GM12878 (cell line): Measurements from ENCODE around the gene SUPT4H1. TPM values are rescaled to one million over a fixed set of nuclear protein-coding genes. Genes with fewer than 3 reads are reported as not detected.

Experiments
- ATAC-seq: fragments of 200-7000 bp; cut with Tn5 transposase; 3 replicates; pipeline ENCODE4 v1.9.1; 2020; ENCODE audit warnings: mild to moderate bottlenecking, moderate library complexity
- BruUV-seq: library from RNA; stranded (reverse); fragments of 400-500 nt; replicated peaks from 2 replicates; lab custom pipeline; 2021; lab: Mats Ljungman, UMichigan
- CTCF ChIA-PET: fragments of 300-600 bp; sonication (Branson Sonifier 250); formaldehyde crosslinking; extraction: SDS; loops from one replicate; lab custom pipeline; 2021; ENCODE audit warnings: inconsistent platforms; lab: Yijun Ruan, JAX
- POLR2A ChIA-PET: fragments of 350-600 bp; formaldehyde crosslinking; extraction: SDS; loops from one replicate; lab custom pipeline; 2021; ENCODE audit warnings: inconsistent platforms; lab: Charles Lee
- RAD21 ChIA-PET: fragments of 300-600 bp; sonication (Branson Sonifier 250); formaldehyde crosslinking; loops from one replicate; lab custom pipeline; 2023; ENCODE audit warnings: antibody characterized with exemption; ENCODE audit not compliant: unreplicated experiment; lab: Charles Lee
- SMC1A ChIA-PET: fragments of 300-600 bp; sonication (Branson Sonifier 250); formaldehyde crosslinking; loops from one replicate; lab custom pipeline; 2023; ENCODE audit not compliant: unreplicated experiment, uncharacterized antibody; lab: Charles Lee
- DNase-seq: peaks from one replicate; pipeline ENCODE4 v3.0.0-alpha.2; 2011; ENCODE audit warnings: low read depth, low spot score
- FAIRE-seq: peaks from 3 replicates; lab custom pipeline; 2011; peaks lifted over from hg19 to GRCh38; lab: Jason Lieb, UNC
- H2AFZ ChIP-seq: 2 replicates; pipeline ENCODE4 v1.6.0; 2011; ENCODE audit warnings: low read depth, low read length, control low read depth; ENCODE audit not compliant: control insufficient read depth
- H3K27ac ChIP-seq: 2 replicates; pipeline ENCODE4 v1.5.1; 2011; ENCODE audit warnings: control low read depth; ENCODE audit not compliant: control insufficient read depth, insufficient read depth
- H3K27me3 ChIP-seq, 2 experiments: replicated peaks in 1 of 2; 2 replicates each; pipeline versions ENCODE4 v1.6.0 to v1.6.1; 2011; ENCODE audit warnings: low read length in 1 of 2; ENCODE audit not compliant: control insufficient read depth in 2 of 2, insufficient read depth in 2 of 2
- H3K36me3 ChIP-seq, 2 experiments: 2 replicates each; pipeline ENCODE4 v1.5.1; 2011; ENCODE audit warnings: low read length in 1 of 2; ENCODE audit not compliant: control insufficient read depth in 2 of 2, insufficient read depth in 2 of 2
- H3K4me1 ChIP-seq: 2 replicates; pipeline ENCODE4 v1.6.1; 2011; ENCODE audit warnings: mild to moderate bottlenecking, low read length, moderate library complexity, mixed read lengths; ENCODE audit not compliant: control insufficient read depth, insufficient read depth
- H3K4me2 ChIP-seq: 2 replicates; pipeline ENCODE4 v1.6.0; 2011; ENCODE audit warnings: control low read depth; ENCODE audit not compliant: control insufficient read depth, insufficient read depth
- H3K4me3 ChIP-seq: fragments of 200-600 bp; sonication (generic); 2 replicates; pipeline ENCODE4 v1.5.1; 2016
- H3K79me2 ChIP-seq: 2 replicates; pipeline ENCODE4 v1.6.0; 2011; ENCODE audit warnings: low read length; ENCODE audit not compliant: control insufficient read depth, insufficient read depth
- H3K9ac ChIP-seq: 2 replicates; pipeline ENCODE4 v1.8.0; 2011; ENCODE audit warnings: low read length, control low read depth, mixed read lengths; ENCODE audit not compliant: control insufficient read depth, insufficient read depth
- H3K9me3 ChIP-seq: replicated peaks from 3 replicates; pipeline ENCODE4 v1.5.1; 2011; ENCODE audit warnings: mild to moderate bottlenecking, low read length; ENCODE audit not compliant: control insufficient read depth, insufficient read depth
- H4K20me1 ChIP-seq: 2 replicates; pipeline ENCODE4 v1.6.0; 2011; ENCODE audit not compliant: control insufficient read depth, insufficient read depth
- BACH1 ChIP-seq: fragments of 450-650 bp; IDR thresholded peaks from 2 replicates; pipeline ENCODE4 v1.6.1; 2017; ENCODE audit warnings: mild to moderate bottlenecking, borderline replicate concordance
- FOS ChIP-seq: IDR thresholded peaks from 3 replicates; pipeline ENCODE4 v1.6.1; 2011; ENCODE audit warnings: borderline replicate concordance; ENCODE audit not compliant: insufficient read length; ENCODE audit errors: extremely low read depth
- FOXK2 ChIP-seq: fragments of 450-650 bp; IDR thresholded peaks from 2 replicates; pipeline ENCODE4 v1.6.1; 2017; ENCODE audit warnings: mild to moderate bottlenecking, moderate library complexity
- MEF2B ChIP-seq: fragments of 450-650 bp; IDR thresholded peaks from 2 replicates; pipeline ENCODE4 v1.6.1; 2018; ENCODE audit warnings: mild to moderate bottlenecking, moderate library complexity; ENCODE audit not compliant: partially characterized antibody, poor library complexity, severe bottlenecking
- RELA ChIP-seq: fragments of 450-650 bp; IDR thresholded peaks from 2 replicates; pipeline ENCODE4 v1.8.0; 2014; ENCODE audit warnings: borderline replicate concordance; ENCODE audit not compliant: partially characterized antibody
- SMC3 ChIP-seq: IDR thresholded peaks from 2 replicates; pipeline ENCODE4 v1.6.1; 2011; ENCODE audit warnings: low read length, improper control_type of control experiment, borderline replicate concordance
- YY1 ChIP-seq: IDR thresholded peaks from 2 replicates; pipeline ENCODE4 v1.6.1; 2011; ENCODE audit warnings: low read depth, mild to moderate bottlenecking, low read length
- WGBS: methylation state at CpG from one replicate; pipeline ENCODE4 v1.1.6; 2016; ENCODE audit warnings: low lambda C conversion rate; ENCODE audit not compliant: insufficient replicate concordance, insufficient coverage; ENCODE audit errors: missing lambda C conversion rate; 5-methylcytosine and 5-hydroxymethylcytosine counted together
- in situ Hi-C: fragments of 300-500 bp; cut with MboI; formaldehyde crosslinking; loops from 9 replicates; pipeline ENCODE4 v1.14.3; 2018; ENCODE audit warnings: mixed read lengths
- intact Hi-C: fragments of 100-400 bp; cut with micrococcal nuclease; formaldehyde crosslinking; loops from one replicate; pipeline ENCODE4 v1.14.2; 2022; ENCODE audit not compliant: unreplicated experiment
- polyA plus RNA-seq, 11 experiments: library from polyadenylated mRNA; depleted of rRNA in 4 of 11; unstranded in 6 of 11; stranded (reverse) in 5 of 11; fragments of >200 nt; fragmentation: Nextera tagmentation in 4 of 11; fragmentation: Illumina TruSeq in 1 of 11; extraction: Ambion mirVana in 4 of 11; extraction: Trizol in 1 of 11; gene quantifications; 1 replicate in 1 of 11; 2 replicates in 10 of 11; pipeline versions ENCODE4 v1.2.1 to v1.2.3, GENCODE V29; 2011 to 2016; ENCODE audit warnings: inconsistent platforms in 2 of 11, missing spikeins in 2 of 11, low read depth in 1 of 11
- total RNA-seq, 4 experiments: library from RNA; depleted of rRNA in 3 of 4; stranded (reverse); fragments of >200 nt in 3 of 4; fragmentation: Illumina TruSeq in 1 of 4; extraction: Trizol in 1 of 4; gene quantifications; 2 replicates each; pipeline versions ENCODE4 v1.2.1 to v1.2.3, GENCODE V29; 2013 to 2021
- TF ChIP-seq, protein P1 (sequence below): fragments of 450-650 bp; IDR thresholded peaks from 2 replicates; pipeline ENCODE4 v1.6.1; 2017; ENCODE audit warnings: antibody characterized with exemption, mild to moderate bottlenecking, moderate library complexity

Gene SUPT4H1
- total and polyA plus RNA-seq, 10 of the 15 experiments (the other 5 are each of a cell fraction or from before 2014, with no cell fraction given), result 83.8 to 293 (median 128) TPM

DNA sequence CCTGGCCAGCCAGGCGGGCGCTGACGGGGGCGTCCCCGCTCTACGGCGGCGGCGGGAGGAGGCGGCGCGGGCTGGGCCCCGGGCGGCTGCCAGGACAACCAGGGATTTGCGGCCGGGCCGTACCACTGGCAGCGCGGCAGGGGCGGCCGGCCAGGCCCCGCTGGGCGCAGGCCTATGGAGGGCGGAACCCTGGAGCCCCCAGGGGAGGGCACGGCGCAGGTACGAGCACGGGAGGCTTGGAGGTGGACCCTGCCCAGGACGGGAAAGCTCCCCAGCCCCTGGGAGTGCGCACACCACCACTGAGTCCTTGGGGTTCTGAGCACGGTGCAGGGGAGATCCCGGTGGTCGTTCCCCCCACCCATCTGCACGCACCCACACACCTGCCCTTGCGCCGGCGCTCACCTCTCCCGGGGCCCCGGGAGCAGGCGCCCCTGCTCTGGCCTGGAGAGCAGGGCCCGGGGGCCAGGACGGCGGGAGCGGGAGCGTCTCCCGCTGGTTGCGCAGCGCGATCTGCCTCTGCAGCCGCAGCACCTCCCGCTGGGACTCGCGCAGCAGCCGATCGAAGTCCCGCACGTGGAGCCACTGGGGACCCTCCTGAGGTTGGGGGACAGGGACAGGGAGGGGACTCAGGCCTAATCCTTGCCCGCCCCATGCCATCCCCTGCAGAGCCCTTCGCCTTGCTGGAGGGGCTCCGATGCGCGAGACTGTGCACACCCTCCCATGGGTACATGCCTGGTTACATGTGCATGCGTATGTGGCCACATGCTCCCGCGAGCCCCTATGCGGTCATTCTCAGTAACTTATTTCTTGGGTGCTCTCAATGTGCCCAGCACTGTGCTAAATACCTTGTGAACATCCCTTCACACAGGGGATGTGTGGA is 27.4 kb downstream of the SUPT4H1 start (continued):
- TF ChIP-seq FOS (no peak), SMC3 (no peak), BACH1 (peak; percentile 22; the same call in 1 of the 2 replicates), FOXK2 (peak; percentile 74), RELA (no peak)
- TF ChIP-seq, protein P1, sequence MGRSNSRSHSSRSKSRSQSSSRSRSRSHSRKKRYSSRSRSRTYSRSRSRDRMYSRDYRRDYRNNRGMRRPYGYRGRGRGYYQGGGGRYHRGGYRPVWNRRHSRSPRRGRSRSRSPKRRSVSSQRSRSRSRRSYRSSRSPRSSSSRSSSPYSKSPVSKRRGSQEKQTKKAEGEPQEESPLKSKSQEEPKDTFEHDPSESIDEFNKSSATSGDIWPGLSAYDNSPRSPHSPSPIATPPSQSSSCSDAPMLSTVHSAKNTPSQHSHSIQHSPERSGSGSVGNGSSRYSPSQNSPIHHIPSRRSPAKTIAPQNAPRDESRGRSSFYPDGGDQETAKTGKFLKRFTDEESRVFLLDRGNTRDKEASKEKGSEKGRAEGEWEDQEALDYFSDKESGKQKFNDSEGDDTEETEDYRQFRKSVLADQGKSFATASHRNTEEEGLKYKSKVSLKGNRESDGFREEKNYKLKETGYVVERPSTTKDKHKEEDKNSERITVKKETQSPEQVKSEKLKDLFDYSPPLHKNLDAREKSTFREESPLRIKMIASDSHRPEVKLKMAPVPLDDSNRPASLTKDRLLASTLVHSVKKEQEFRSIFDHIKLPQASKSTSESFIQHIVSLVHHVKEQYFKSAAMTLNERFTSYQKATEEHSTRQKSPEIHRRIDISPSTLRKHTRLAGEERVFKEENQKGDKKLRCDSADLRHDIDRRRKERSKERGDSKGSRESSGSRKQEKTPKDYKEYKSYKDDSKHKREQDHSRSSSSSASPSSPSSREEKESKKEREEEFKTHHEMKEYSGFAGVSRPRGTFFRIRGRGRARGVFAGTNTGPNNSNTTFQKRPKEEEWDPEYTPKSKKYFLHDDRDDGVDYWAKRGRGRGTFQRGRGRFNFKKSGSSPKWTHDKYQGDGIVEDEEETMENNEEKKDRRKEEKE, result 0 out of 2 replicates have a peak, but pooled peaks have one; percentile 50

DNA sequence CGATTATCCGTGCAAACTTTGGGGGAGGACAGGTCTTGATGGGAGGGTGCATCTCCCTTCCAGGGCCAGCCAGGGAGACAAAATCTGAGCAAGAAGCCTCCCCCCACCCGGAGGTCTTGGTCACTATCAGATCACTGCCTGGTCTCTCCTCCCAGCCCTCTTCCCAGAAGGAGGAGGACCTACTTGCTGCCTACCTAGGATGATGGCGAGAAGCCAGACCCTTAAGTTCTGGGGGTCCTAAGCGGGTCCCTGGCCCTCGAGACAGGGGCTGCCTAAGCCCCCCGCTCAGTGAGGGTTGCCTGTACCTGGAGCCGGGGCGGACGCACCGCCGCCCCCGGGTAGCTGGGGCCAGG is 28.0 kb downstream of the SUPT4H1 start:
- ChIA-PET RAD21 (interaction anchor here (1.0 to 10.9 kb wide), 2 partner anchors 19 to 94 kb away, joined by 3 to 227 read pairs; partner anchors contain the start of gene RNF43), SMC1A (interaction anchor here (12.9 kb wide), 1 partner anchor 20 kb away, joined by 249 read pairs; no protein-coding TSS in a partner anchor), CTCF (interaction anchor here (2.7 kb wide), 1 partner anchor 20 kb away, joined by 15 read pairs; no protein-coding TSS in a partner anchor), POLR2A (interaction anchor here (4.8 to 8.4 kb wide), 2 partner anchors 15 to 21 kb away, joined by 40 to 77 read pairs; no protein-coding TSS in a partner anchor)
- ATAC-seq (no peak), DNase-seq (no peak), FAIRE-seq (no peak)
- H3K4me3 ChIP-seq, result no peak overlapping the region
- in situ Hi-C loops (no loop called here), intact Hi-C loops (no loop called here)
- H2AFZ ChIP-seq, result no peak overlapping the region
- H3K36me3 ChIP-seq, result peaks cover 0 to 2% of the 10 kb centered on the region in 2 experiments; a peak in 1 of 4 replicates
- TF ChIP-seq YY1 (no peak), MEF2B (peak; percentile 5)
- H3K9me3 ChIP-seq, result no peaks in the 10 kb centered on the region
- H3K27ac ChIP-seq, result no peak overlapping the region
- H3K4me1 ChIP-seq, result peaks cover 16% of the 10 kb centered on the region
- H3K27me3 ChIP-seq, result no peaks in the 10 kb centered on the region; a peak in 1 of 4 replicates
- H3K4me2 ChIP-seq, result no peak overlapping the region
- 59% methylated on average over 13 of the region's 13 CpGs for WGBS
- BruUV-seq, result no TSS peak
- no peaks in the 10 kb centered on the region for H4K20me1 ChIP-seq
- no peak overlapping the region for H3K9ac ChIP-seq
- H3K79me2 ChIP-seq, result peaks cover 10% of the 10 kb centered on the region
